ENCODE data around the gene NELFCD.
"Not testable (repeated sequence)": the region's sequence is repeated elsewhere in the genome, so short reads cannot be mapped to it uniquely, and the experiment has no call there.

Gene NELFCD

DNA sequence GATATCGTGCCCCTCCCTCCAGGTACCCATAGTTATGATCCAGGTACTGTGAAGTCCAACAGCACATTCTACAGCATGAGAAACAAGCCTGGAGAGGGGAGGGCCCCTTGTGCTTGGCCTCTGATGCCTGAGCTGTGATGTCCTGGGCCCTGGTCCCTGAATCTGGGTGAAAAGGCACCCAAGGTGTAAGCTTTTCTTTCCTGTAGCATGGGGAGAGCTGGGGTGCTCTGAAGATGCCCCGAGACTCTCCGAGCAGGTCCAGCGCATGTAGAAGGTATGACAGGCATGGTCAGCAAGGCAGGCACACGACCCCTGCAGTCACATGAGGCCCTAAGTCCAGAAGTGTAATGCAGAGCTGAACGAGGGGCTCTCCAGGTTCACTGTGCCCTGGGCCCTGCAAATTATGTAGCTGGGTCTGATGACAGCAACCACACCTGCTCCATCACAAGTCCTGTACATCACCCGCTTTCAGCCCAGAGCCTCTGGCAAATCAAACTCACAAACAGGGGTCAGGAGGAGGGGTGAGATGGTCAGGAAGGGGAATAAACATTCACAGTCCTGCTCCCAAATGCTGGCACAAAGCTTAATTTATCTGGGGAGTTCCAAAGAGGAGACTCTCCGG is 27.8 kb downstream of the NELFCD start:
- DNase-seq (ENCODE audit: low read depth, low spot score) = no peak

- no peak for DNase-seq (ENCODE audit: low read depth, low spot score)
These were observed 29.4 kb downstream of the NELFCD start for GRCh38 chr20:59010321-59010994.

DNA sequence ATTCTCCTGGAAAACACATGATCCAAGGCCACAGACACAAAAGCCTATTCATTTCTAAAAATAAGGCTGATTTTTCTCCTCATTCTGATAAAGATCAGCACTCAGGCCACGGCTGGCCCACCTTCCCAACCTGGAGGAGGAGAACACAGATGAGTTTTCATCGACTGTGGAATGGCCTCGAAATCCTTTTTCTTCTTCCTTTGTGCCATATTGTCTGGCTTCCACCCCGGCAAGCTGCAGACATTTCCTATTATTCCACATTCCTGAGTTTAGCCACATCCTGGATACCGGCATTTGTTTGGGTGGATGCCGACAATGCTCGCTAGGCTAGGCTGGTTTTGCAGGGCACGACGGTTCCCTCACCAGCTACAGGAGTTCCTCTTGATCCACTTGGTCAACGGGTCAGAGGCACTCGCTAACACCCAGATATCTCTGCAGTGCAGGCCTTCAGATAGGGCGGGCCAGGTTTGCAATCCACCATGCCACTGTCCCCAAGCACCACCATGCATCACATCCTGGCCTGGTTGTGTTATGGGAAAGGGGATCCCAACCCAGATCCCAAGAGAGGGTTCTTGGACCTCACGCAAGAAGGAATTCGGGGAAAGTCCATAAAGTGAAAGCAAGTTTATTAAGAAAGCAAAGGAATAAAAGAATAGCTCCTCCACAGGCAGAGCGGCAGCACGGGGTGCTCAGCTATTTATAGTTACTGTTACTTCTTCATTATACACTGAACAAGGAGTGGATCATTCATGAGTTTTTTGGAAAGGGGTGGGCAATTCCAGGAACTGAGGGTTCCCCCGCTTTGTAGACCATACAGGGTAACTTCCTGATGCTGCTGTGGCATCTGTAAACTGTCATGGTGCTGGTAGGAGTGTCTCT is 30.2 kb downstream of the NELFCD start:
- DNase-seq (ENCODE audit: low read depth, low spot score) = no peak

DNA sequence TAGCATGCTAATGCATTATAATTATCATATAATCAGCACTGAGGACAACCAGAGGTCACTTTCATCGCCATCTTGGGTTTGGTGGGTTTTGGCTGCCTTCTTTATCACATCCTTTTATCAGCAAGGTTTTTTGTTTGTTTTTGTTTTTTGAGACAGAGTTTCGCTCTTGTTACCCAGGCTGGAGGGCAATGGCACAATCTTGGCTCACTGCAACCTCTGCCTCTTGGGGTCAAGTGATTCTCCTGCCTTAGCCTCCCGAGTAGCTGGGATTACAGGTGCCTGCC is 30.8 kb downstream of the NELFCD start:
- not testable (repeated sequence) for DNase-seq (ENCODE audit: low read depth, low spot score)

GRCh38 chr20:59013031-59013951 is 32.2 kb downstream of the NELFCD start:
- no peak for DNase-seq (ENCODE audit: low read depth, low spot score)

GRCh38 chr20:59013959-59014608 is 33.0 kb downstream of the NELFCD start:
- no peak for DNase-seq (ENCODE audit: low read depth, low spot score)

DNA sequence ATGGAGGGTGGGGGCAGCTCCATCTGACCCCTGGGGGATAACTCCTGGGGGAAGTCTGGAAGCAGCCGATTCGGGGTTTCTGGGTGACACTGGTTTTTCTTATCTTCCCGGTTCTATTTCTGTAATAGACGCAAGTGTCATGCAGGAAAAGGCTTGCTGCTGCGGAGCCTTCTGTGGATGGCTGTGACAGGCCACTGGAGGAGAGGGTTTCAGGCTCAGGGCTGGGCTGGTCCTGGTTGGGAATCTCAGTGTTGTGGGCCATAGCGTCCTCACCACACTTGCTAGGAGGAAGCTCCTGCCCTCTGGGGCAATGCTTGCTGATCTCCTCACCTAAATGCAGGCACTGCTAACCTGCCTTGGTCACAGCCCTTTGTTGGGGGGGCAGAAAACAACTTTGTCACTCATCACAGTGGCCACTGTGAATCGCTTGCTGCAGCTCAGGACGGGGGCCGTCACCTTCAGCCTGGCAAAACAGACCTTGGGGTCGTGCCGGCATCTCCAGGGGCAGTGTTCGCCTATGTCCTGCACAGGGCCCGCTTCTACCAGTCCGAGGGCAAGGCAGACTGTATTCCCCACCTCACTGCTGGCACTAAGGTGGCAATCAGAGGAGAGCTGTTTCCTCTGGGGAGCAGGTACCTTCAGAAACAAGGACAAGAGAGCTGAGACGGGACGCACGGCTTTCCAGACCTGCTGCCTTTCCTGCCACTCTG is 33.8 kb downstream of the NELFCD start:
- no peak for DNase-seq (ENCODE audit: low read depth, low spot score)

- DNase-seq (ENCODE audit: low read depth, low spot score) = no peak
These were observed 34.4 kb downstream of the NELFCD start for GRCh38 chr20:59015411-59015810.

- no peak for DNase-seq (ENCODE audit: low read depth, low spot score)
These were observed 35.0 kb downstream of the NELFCD start for GRCh38 chr20:59015812-59016711.

DNA sequence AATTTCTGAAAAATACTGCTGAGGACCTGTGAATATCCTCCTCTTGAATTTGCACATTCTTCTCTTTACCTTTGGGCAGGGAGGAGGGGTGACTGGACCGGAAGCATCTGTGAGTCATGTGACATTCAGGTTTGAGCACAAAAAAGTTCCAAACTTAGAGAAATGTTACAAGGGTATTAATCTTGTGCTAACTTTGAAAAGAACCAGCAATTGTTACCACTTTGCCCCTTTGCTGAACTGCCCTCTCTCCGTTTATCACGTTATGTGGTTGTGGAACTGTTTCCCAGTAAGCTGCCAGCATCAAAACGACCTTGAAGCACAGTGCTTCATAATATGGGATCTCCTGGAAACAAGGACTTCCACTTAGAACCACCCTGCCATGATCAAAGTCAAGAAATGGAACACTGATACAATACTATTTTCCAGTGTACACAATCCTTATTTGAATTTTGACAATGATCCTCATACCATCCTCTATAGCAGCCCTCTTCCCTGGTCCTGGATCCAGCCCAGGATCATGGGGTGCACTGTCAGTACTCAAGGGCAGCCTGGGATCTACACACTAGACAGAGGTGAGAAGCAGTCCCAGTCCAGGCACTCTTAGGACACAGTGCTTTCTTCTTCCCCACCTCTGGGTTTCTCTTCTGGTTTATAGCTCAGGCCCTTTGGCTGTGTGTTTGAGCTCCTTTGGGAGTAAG is 35.9 kb downstream of the NELFCD start:
- no peak for DNase-seq (ENCODE audit: low read depth, low spot score)

GRCh38 chr20:59017493-59018231 is 36.6 kb downstream of the NELFCD start:
- no peak for DNase-seq (ENCODE audit: low read depth, low spot score)

DNA sequence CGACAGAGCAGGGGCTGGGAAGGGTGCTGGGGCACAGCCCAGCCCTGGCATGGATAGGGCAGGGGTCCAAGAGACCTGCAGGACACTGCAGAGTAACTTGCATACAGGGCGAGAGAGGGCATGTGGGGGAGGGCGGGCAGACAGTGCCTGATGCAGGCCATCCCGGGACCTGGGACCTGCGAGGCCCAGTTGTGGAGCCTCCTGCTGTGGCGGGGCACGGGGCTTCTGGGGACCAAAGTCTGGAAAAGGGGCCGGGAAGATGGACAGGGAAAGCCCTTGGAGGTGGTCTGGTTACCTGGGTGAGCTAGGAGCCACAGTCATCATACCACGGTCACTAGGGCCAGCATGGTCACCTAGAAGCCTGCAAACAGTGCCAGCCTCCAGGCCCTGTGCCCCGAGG is 37.8 kb downstream of the NELFCD start:
- no peak for DNase-seq (ENCODE audit: low read depth, low spot score)

DNA sequence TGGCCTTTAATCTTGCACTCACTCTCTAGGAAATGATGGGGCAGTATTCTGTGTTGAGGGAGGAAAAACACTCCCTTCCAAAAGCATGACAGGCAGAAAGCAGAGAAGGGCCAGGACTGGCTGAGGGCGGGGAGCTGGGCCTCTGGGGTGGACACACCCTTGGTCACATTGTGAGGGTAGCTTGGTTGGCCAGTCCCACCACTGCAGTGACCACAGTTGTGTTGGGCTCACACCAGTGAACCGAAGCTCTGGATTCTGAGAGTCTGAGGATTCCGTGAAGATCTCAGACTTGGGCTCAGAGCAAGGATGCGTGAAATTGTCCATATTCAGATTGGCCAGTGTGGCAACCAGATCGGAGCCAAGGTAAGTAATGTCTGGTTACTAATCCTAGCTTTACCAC is 38.2 kb downstream of the NELFCD start, which contains the start of gene TUBB1:
Gene TUBB1 (plus strand): TSS at position 213 of the 400 bp plus-strand sequence. CDS start 94 bp downstream, at position 307.
- DNase-seq (ENCODE audit: low read depth, low spot score) = no peak

DNA sequence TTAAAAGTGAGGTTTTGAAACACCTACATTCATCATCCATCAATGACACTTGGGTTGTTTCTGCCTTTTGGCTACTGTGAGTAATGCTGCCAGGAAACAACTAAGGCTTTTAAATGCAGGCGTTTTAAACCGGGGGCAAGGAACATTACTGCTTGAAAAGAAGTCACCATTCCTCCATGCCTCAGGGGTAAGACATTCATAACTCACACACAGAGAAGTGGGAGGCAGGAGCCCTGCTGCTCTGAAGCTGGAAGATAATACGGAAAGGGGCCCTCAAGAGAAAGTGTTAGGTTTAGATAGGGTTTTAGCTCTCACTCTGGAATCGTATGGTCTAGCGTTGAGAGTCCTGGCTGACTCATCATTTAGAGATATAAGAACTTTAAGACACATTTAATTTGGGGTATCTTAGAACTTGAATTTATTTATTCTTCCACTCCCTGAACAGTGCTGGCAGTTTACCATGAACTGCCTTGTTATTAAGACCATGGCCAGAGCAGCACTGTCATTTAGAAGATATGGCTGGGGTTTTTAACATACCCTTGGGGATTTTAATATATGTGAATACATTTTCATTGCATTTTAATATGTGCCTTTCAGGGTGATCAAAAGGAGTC is 40.0 kb downstream of the NELFCD start:
- peak; percentile 62 for DNase-seq (ENCODE audit: low read depth, low spot score)

GRCh38 chr20:59022754-59023153 is 41.7 kb downstream of the NELFCD start:
- DNase-seq (ENCODE audit: low read depth, low spot score) = no peak

GRCh38 chr20:59023616-59024015 is 42.6 kb downstream of the NELFCD start:
- no peak for DNase-seq (ENCODE audit: low read depth, low spot score)

GRCh38 chr20:59024111-59024530 is 43.1 kb downstream of the NELFCD start:
- no peak for DNase-seq (ENCODE audit: low read depth, low spot score)

DNA sequence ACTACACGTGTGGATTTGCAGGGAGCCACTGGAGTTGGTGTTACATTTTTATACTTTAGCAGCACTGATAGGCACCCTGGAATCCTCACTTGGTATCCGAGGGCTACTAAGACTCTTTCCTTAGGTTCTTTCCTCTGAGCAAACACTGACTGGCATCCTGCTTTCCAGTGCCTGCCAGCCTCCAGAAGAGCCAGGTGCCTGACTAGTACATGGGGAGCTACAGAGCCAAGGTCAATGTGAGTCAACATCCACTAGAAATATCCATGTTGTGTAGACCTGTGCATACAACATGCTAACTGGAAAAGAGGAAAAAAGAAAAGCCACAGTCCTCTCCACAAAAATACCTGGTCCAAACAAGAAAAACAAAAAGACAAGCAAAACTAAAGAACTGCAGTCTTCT is 44.0 kb downstream of the NELFCD start:
- DNase-seq (ENCODE audit: low read depth, low spot score) = no peak

All from ELF-1 (cell line).